ENCODE results near the gene NKD1. TPM values are rescaled to one million over a fixed set of nuclear protein-coding genes. Genes with fewer than 3 reads are reported as not detected.

Gene NKD1
- total and polyA plus RNA-seq, 2 experiments from 2014 or later = not detected

GRCh38 chr16:50562657-50563056, 14.5 kb downstream of the NKD1 start:
- Histone ChIP-seq H2AFZ (no peak overlapping the region), H3K4me2 (ENCODE audit: unreplicated experiment) (no peak overlapping the region), H3F3A (ENCODE audit: insufficient read depth) (no peaks in the 10 kb centered on the region), H3K9me3 (ENCODE audit: low read depth) (no peaks in the 10 kb centered on the region), H3K27me3 (replicated peaks; ENCODE audit: insufficient read depth) (peaks cover 3% of the 10 kb centered on the region; the same call in 1 of the 2 replicates), H3K9ac (no peak overlapping the region), H3K27ac (no peak overlapping the region), H3K79me2 (ENCODE audit: insufficient read depth) (no peaks in the 10 kb centered on the region), H3K36me3 (ENCODE audit: low read depth) (no peaks in the 10 kb centered on the region), H3K9me2 (ENCODE audit: insufficient read depth) (no peaks in the 10 kb centered on the region), H4K20me1 (ENCODE audit: insufficient read depth) (no peaks in the 10 kb centered on the region), H3K4me1 (ENCODE audit: insufficient read depth) (no peaks in the 10 kb centered on the region), H3K4me3 (no peak overlapping the region)
- 44 to 45% methylated on average over 7 of the region's 7 CpGs for whole genome bisulfite sequencing, 2 experiments (ENCODE audit: low coverage in 1 of 2, low lambda C conversion rate in 2 of 2, missing lambda C conversion rate in 2 of 2)
- TF ChIP-seq EZH2phosphoT487 (IDR thresholded peaks at IDR 0.05; ENCODE audit: insufficient read depth, low read depth) = no peak
- TF ChIP-seq EZH2 (IDR thresholded peaks at IDR 0.05; ENCODE audit: insufficient read depth, poor library complexity, severe bottlenecking) = no peak
- in situ Hi-C loops (cut with MboI) = no loop called here
- no peak for DNase-seq

DNA sequence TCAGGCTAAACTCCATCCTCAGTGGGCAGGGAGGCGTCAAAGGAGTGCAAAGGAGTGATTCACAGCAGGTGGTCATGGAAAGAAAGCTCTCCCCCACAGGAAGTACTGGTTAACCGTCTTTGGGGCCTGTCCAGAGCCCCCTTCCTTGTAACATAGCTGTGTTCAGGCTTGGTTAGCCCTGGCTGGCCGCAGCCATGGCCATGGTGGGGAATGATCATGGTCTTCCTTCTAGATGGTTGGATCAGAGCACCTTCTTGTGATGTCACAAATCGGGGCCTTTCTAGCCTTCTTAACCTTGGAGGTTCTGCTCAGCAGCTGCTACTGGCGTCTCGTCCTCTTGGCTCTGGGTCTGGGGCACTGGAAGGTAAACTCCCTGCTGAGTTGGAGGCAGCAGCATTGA, 15.8 kb downstream of the NKD1 start:
- no peaks in the 10 kb centered on the region for H3K79me2 ChIP-seq (ENCODE audit: insufficient read depth)

DNA sequence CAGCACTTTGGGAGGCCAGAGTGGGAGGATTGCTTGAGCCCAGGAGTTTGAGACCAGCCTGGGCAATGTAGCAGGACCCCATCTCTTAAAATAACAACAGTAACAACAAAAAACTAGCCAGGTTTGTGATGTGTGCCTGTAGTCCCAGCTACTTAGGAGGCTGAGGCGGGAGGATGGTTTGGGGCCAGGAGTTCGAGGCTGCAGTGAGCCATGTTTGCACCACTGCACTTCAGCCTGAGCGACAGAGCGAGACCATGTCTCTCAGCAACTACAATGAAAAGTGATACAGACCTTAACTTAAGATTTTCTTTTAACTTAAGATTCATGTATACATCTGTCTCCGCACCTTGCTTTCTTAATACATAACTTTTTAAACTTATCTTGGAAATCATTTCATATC, 17.2 kb downstream of the NKD1 start:
- 83 to 87% methylated on average over 5 of the region's 5 CpGs for whole genome bisulfite sequencing, 2 experiments (ENCODE audit: low coverage in 1 of 2, low lambda C conversion rate in 2 of 2, missing lambda C conversion rate in 2 of 2)
- in situ Hi-C loops (cut with MboI) = no loop called here
- no peaks in the 10 kb centered on the region for H3K4me1 ChIP-seq (ENCODE audit: insufficient read depth)
- peaks cover 18% of the 10 kb centered on the region; the same call in 1 of the 2 replicates for H3K27me3 ChIP-seq (replicated peaks; ENCODE audit: insufficient read depth)
- no peak overlapping the region for H2AFZ ChIP-seq
- H3K4me2 ChIP-seq (ENCODE audit: unreplicated experiment) = no peak overlapping the region
- H4K20me1 ChIP-seq (ENCODE audit: insufficient read depth) = no peaks in the 10 kb centered on the region
- no peak overlapping the region for H3K27ac ChIP-seq
- H3K9me2 ChIP-seq (ENCODE audit: insufficient read depth) = no peaks in the 10 kb centered on the region
- TF ChIP-seq EZH2 (IDR thresholded peaks at IDR 0.05; ENCODE audit: insufficient read depth, poor library complexity, severe bottlenecking) (no peak), EZH2phosphoT487 (IDR thresholded peaks at IDR 0.05; ENCODE audit: insufficient read depth, low read depth) (no peak)
- H3K4me3 ChIP-seq = no peak overlapping the region
- H3F3A ChIP-seq (ENCODE audit: insufficient read depth) = no peaks in the 10 kb centered on the region
- no peaks in the 10 kb centered on the region for H3K79me2 ChIP-seq (ENCODE audit: insufficient read depth)
- no peaks in the 10 kb centered on the region for H3K9me3 ChIP-seq (ENCODE audit: low read depth)
- H3K36me3 ChIP-seq (ENCODE audit: low read depth) = no peaks in the 10 kb centered on the region
- no peak overlapping the region for H3K9ac ChIP-seq
- no peak for DNase-seq

More for the DNA sequence above, 15.8 kb downstream of the NKD1 start:
- Histone ChIP-seq H3K27ac (no peak overlapping the region), H2AFZ (no peak overlapping the region), H3K4me1 (ENCODE audit: insufficient read depth) (no peaks in the 10 kb centered on the region), H3K27me3 (replicated peaks; ENCODE audit: insufficient read depth) (peaks cover 8% of the 10 kb centered on the region; the same call in 1 of the 2 replicates), H3K36me3 (ENCODE audit: low read depth) (no peaks in the 10 kb centered on the region), H4K20me1 (ENCODE audit: insufficient read depth) (no peaks in the 10 kb centered on the region), H3F3A (ENCODE audit: insufficient read depth) (no peaks in the 10 kb centered on the region), H3K4me2 (ENCODE audit: unreplicated experiment) (no peak overlapping the region), H3K4me3 (no peak overlapping the region), H3K9me3 (ENCODE audit: low read depth) (no peaks in the 10 kb centered on the region), H3K9ac (no peak overlapping the region), H3K9me2 (ENCODE audit: insufficient read depth) (no peaks in the 10 kb centered on the region)
- no peak for DNase-seq
- TF ChIP-seq EZH2phosphoT487 (IDR thresholded peaks at IDR 0.05; ENCODE audit: insufficient read depth, low read depth) (no peak), EZH2 (IDR thresholded peaks at IDR 0.05; ENCODE audit: insufficient read depth, poor library complexity, severe bottlenecking) (no peak)
- in situ Hi-C loops (cut with MboI) = no loop called here
- 27 to 31% methylated on average over 6 of the region's 6 CpGs for WGBS, 2 experiments (ENCODE audit: low coverage in 1 of 2, low lambda C conversion rate in 2 of 2, missing lambda C conversion rate in 2 of 2)

DNA sequence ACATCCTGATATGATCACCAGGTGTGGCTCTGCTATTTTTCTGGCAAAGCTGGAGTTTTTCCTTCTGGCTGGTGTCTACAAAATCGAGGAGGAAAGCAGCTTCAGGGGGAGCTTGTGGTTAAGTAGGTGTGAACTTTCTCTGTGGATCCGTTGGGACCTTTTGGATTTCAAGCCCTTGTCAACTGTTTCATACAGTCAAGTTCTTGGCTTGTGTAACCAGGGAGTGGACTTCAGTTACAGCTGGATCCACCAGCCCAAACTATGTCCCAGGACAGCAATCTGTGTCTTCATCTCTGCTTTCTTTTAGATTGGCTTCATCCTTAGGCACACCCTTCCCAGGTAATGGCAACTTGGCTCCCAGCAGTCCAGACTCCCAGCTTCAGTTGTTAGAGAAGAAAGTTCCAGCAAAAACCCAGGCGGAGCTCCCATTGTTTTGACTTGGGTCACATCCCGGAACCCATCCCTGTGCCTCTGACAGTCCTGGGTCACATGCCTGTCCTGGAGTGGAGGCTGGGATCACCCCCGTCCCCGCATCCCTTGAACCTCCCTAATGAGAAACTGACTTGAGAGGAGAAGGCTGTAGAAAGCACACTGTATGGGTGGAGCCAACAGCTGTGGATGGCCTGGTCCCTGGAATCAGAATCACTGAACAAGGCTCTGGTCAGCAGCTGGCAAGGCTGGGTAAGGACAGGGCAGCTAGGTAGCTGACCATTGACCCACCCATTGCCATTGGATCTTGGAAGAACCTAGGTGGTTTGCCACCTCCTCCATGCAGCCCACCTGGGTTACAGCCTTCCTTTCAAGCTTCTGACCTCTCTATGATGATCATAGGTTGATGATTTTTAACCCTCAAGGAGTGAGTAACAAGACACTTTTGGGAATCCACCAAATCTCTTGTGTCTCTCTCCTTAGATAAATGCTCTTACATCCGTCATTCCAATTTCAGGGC, 18.1 kb downstream of the NKD1 start:
- no peaks in the 10 kb centered on the region for H4K20me1 ChIP-seq (ENCODE audit: insufficient read depth)
- no peaks in the 10 kb centered on the region for H3K4me1 ChIP-seq (ENCODE audit: insufficient read depth)
- H3K79me2 ChIP-seq (ENCODE audit: insufficient read depth) = no peaks in the 10 kb centered on the region
- in situ Hi-C loops (cut with MboI) = no loop called here
- no peaks in the 10 kb centered on the region for H3K36me3 ChIP-seq (ENCODE audit: low read depth)
- no peak overlapping the region for H3K4me2 ChIP-seq (ENCODE audit: unreplicated experiment)
- H3K9me2 ChIP-seq (ENCODE audit: insufficient read depth) = no peaks in the 10 kb centered on the region
- no peak for DNase-seq
- no peak overlapping the region for H3K9ac ChIP-seq
- H3K9me3 ChIP-seq (ENCODE audit: low read depth) = no peaks in the 10 kb centered on the region
- H2AFZ ChIP-seq = no peak overlapping the region
- TF ChIP-seq EZH2phosphoT487 (IDR thresholded peaks at IDR 0.05; ENCODE audit: insufficient read depth, low read depth) (no peak), EZH2 (IDR thresholded peaks at IDR 0.05; ENCODE audit: insufficient read depth, poor library complexity, severe bottlenecking) (no peak)
- peaks cover 18% of the 10 kb centered on the region; the same call in 1 of the 2 replicates for H3K27me3 ChIP-seq (replicated peaks; ENCODE audit: insufficient read depth)
- WGBS, 2 experiments (ENCODE audit: low coverage in 1 of 2, low lambda C conversion rate in 2 of 2, missing lambda C conversion rate in 2 of 2) = 32 to 33% methylated on average over 7 of the region's 7 CpGs
- no peak overlapping the region for H3K4me3 ChIP-seq
- no peak overlapping the region for H3K27ac ChIP-seq
- H3F3A ChIP-seq (ENCODE audit: insufficient read depth) = no peaks in the 10 kb centered on the region

Measured in GM23248 (cell line).